Colonic mucosa (tissue), 4 donors: ENCODE measurements around the gene IHH. TPM values are rescaled to one million over a fixed set of nuclear protein-coding genes. Genes with fewer than 3 reads are reported as not detected.

Experiments used
- DNase-seq: peaks from one replicate; pipeline ENCODE4 v3.0.0-alpha.2; 2020
- H3K27ac ChIP-seq: fragments of 200-600 bp; one replicate; pipeline ENCODE4 v1.8.0; 2021
- H3K27me3 ChIP-seq: fragments of 200-600 bp; one replicate; pipeline ENCODE4 v1.8.0; 2021
- H3K36me3 ChIP-seq: fragments of 200-600 bp; one replicate; pipeline ENCODE4 v1.8.0; 2021
- H3K4me1 ChIP-seq: fragments of 200-600 bp; one replicate; pipeline ENCODE4 v1.8.0; 2021; ENCODE audit warnings: mild to moderate bottlenecking
- H3K4me3 ChIP-seq: fragments of 200-600 bp; one replicate; pipeline ENCODE4 v1.8.0; 2021
- H3K9ac ChIP-seq, 2 donors: one replicate each; pipeline ENCODE4 v1.7.0; 2013; ENCODE audit warnings: control low read depth in 2 of 2, low read depth in 2 of 2, low read length in 2 of 2
- H3K9me3 ChIP-seq: fragments of 200-600 bp; one replicate; pipeline ENCODE4 v1.8.0; 2021
- CTCF ChIP-seq: fragments of 200-600 bp; IDR thresholded peaks from one replicate; pipeline ENCODE4 v1.8.0; 2022; ENCODE audit warnings: antibody characterized with exemption, mild to moderate bottlenecking
- intact Hi-C: fragments of 100-400 bp; cut with DNase I; formaldehyde crosslinking; loops from one replicate; pipeline ENCODE4 v1.14.1; 2022
- total RNA-seq, 2 donors: library from RNA; stranded (reverse); fragmentation: NEBNext Ultra II Directional in 1 of 2; extraction: Animal tissue kit (Norgen Biotek cat#: 25700) in 1 of 2; gene quantifications; one replicate each; pipeline ENCODE4 v1.2.1, GENCODE V29; 2021
- donor health status: healthy.
- donor health status: DM: no; HTN: no; CAD: no.
- donor health status: DM: no; HTN: no; CAD: no.

IHH gene
- total RNA-seq, 2 donors from 2014 or later = 82.2 to 103 TPM

GRCh38 chr2:219038600-219038999, 22.1 kb downstream of the IHH start:
- intact Hi-C loops = no loop called here
- Histone ChIP-seq H3K4me3 (no peak overlapping the region), H3K27me3 (no peaks in the 10 kb centered on the region), H3K4me1 (peaks cover 3% of the 10 kb centered on the region), H3K9ac (no peak overlapping the region), H3K9me3 (no peaks in the 10 kb centered on the region), H3K36me3 (no peaks in the 10 kb centered on the region), H3K27ac (no peak overlapping the region)
- no peak for TF ChIP-seq CTCF
- DNase-seq = no peak

GRCh38 chr2:219037783-219038499, 22.8 kb downstream of the IHH start:
- no peak overlapping the region for H3K9ac ChIP-seq
- no peak overlapping the region for H3K27ac ChIP-seq
- peaks cover 3% of the 10 kb centered on the region for H3K4me1 ChIP-seq
- TF ChIP-seq CTCF = no peak
- peak; percentile 53 for DNase-seq
- H3K9me3 ChIP-seq = no peaks in the 10 kb centered on the region
- no peak overlapping the region for H3K4me3 ChIP-seq
- H3K36me3 ChIP-seq = no peaks in the 10 kb centered on the region
- intact Hi-C loops = no loop called here
- H3K27me3 ChIP-seq = no peaks in the 10 kb centered on the region

GRCh38 chr2:219035942-219036341, 24.8 kb downstream of the IHH start:
- DNase-seq = no peak
- H3K9ac ChIP-seq = no peak overlapping the region
- no peak for TF ChIP-seq CTCF
- no peak overlapping the region for H3K4me3 ChIP-seq
- no peaks in the 10 kb centered on the region for H3K9me3 ChIP-seq
- H3K36me3 ChIP-seq = no peaks in the 10 kb centered on the region
- no peaks in the 10 kb centered on the region for H3K4me1 ChIP-seq
- no peak overlapping the region for H3K27ac ChIP-seq
- intact Hi-C loops = no loop called here
- no peaks in the 10 kb centered on the region for H3K27me3 ChIP-seq

- no peak overlapping the region for H3K9ac ChIP-seq
- H3K27ac ChIP-seq = no peak overlapping the region
- H3K4me3 ChIP-seq = no peak overlapping the region
- no peaks in the 10 kb centered on the region for H3K4me1 ChIP-seq
- no peak for DNase-seq
- no peaks in the 10 kb centered on the region for H3K36me3 ChIP-seq
- TF ChIP-seq CTCF = no peak
- H3K9me3 ChIP-seq = no peaks in the 10 kb centered on the region
- intact Hi-C loops = no loop called here
- H3K27me3 ChIP-seq = no peaks in the 10 kb centered on the region
Observed at GRCh38 chr2:219034823-219035222, 25.9 kb downstream of the IHH start.

- intact Hi-C loops = no loop called here
- H3K27ac ChIP-seq = no peak overlapping the region
- H3K4me3 ChIP-seq = no peak overlapping the region
- no peaks in the 10 kb centered on the region for H3K9me3 ChIP-seq
- H3K4me1 ChIP-seq = no peaks in the 10 kb centered on the region
- no peaks in the 10 kb centered on the region for H3K27me3 ChIP-seq
- H3K36me3 ChIP-seq = no peaks in the 10 kb centered on the region
- TF ChIP-seq CTCF = no peak
- DNase-seq = no peak
- H3K9ac ChIP-seq = no peak overlapping the region
Observed at GRCh38 chr2:219032051-219032745, 28.5 kb downstream of the IHH start.
